Stimulated activated CD8-positive, alpha-beta memory T cell treated with anti-CD3 and anti-CD28 coated beads, Interleukin-12 subunit alpha, Interleukin-12 subunit beta, amount 100 ng/mL, for 24 hours (primary cell): ENCODE data around the gene ACOT7.

ENCODE experiments used
- DNase-seq: peaks from one replicate; pipeline ENCODE4 v3.0.0-alpha.2; 2020; ENCODE audit errors: extremely low read depth

Gene ACOT7

GRCh38 chr1:6248932-6249738 lies 144.4 kb downstream of the ACOT7 start:
- no peak for DNase-seq

- no peak for DNase-seq
Observed at GRCh38 chr1:6248161-6248776, 145.3 kb downstream of the ACOT7 start.

- no peak for DNase-seq
Observed at GRCh38 chr1:6247651-6248050, 145.9 kb downstream of the ACOT7 start.

- DNase-seq: peak; percentile 47
Observed at GRCh38 chr1:6246497-6247467, 146.8 kb downstream of the ACOT7 start.

- no peak for DNase-seq
Observed at GRCh38 chr1:6245869-6246496, 147.6 kb downstream of the ACOT7 start.

- DNase-seq: peak; percentile 38
Observed at GRCh38 chr1:6245086-6245868, 148.3 kb downstream of the ACOT7 start.

- no peak for DNase-seq
Observed at GRCh38 chr1:6244401-6245049, 149.0 kb downstream of the ACOT7 start.

- DNase-seq: no peak
Observed at GRCh38 chr1:6243993-6244392, 149.6 kb downstream of the ACOT7 start, which contains the start of gene HES3. TSS of gene HES3 (plus strand) at chr1:6244179. CDS start at chr1:6244366, 187 bp downstream.

GRCh38 chr1:6243053-6243834 lies 150.3 kb downstream of the ACOT7 start:
- no peak for DNase-seq

GRCh38 chr1:6241887-6242740 lies 151.5 kb downstream of the ACOT7 start:
- DNase-seq: no peak

GRCh38 chr1:6241107-6241886 lies 152.3 kb downstream of the ACOT7 start:
- DNase-seq: no peak

GRCh38 chr1:6239950-6240768 lies 153.4 kb downstream of the ACOT7 start:
- DNase-seq: no peak

GRCh38 chr1:6239213-6239752 lies 154.3 kb downstream of the ACOT7 start:
- DNase-seq: no peak

GRCh38 chr1:6237093-6237492 lies 156.5 kb downstream of the ACOT7 start:
- DNase-seq: no peak

- no peak for DNase-seq
Observed at GRCh38 chr1:6235296-6235677, 158.3 kb downstream of the ACOT7 start.

- no peak for DNase-seq
Observed at GRCh38 chr1:6234502-6235295, 158.9 kb downstream of the ACOT7 start.
